NCI-H2196 treated with DMSO at 0.1 percent for 48 hours (cell line): ENCODE measurements around the gene AIP.
A peak's percentile ranks its signal among the peaks of the same experiment; 100 is the strongest.
"Not testable (repeated sequence)": the region's sequence is repeated elsewhere in the genome, so short reads cannot be mapped to it uniquely, and the experiment has no call there.

Source experiments
- DNase-seq: peaks from one replicate; lab custom pipeline; 2025; ENCODE audit not compliant: unreplicated experiment; lab: John Stamatoyannopoulos, UW

AIP gene

GRCh38 chr11:67505605-67506396 lies 23.0 kb downstream of the AIP start:
- DNase-seq: peak; percentile 90

- DNase-seq: no peak
Observed at GRCh38 chr11:67506426-67507051, 23.7 kb downstream of the AIP start.

- DNase-seq: peak; percentile 7
Observed at GRCh38 chr11:67507242-67507863, 24.5 kb downstream of the AIP start.

GRCh38 chr11:67507864-67508485 lies 25.1 kb downstream of the AIP start, which contains the start of gene CDK2AP2:
TSS of gene CDK2AP2 (minus strand) at chr11:67508162. CDS start at chr11:67508082, 80 bp downstream.
- peak; percentile 97 for DNase-seq

GRCh38 chr11:67508486-67509121 lies 25.8 kb downstream of the AIP start:
- peak; percentile 93 for DNase-seq

GRCh38 chr11:67510023-67510345 lies 27.2 kb downstream of the AIP start:
- no peak for DNase-seq

GRCh38 chr11:67511558-67511957 lies 28.7 kb downstream of the AIP start:
- DNase-seq: not testable (repeated sequence)

GRCh38 chr11:67514116-67514515 lies 31.3 kb downstream of the AIP start:
- DNase-seq: no peak

GRCh38 chr11:67516806-67517205 lies 34.0 kb downstream of the AIP start:
- no peak for DNase-seq

GRCh38 chr11:67517784-67518552 lies 35.1 kb downstream of the AIP start:
- no peak for DNase-seq

GRCh38 chr11:67519726-67520125 lies 36.9 kb downstream of the AIP start:
- DNase-seq: no peak

- no peak for DNase-seq
Observed at GRCh38 chr11:67520856-67521824, 38.3 kb downstream of the AIP start.

- no peak for DNase-seq
Observed at GRCh38 chr11:67521924-67522323, 39.1 kb downstream of the AIP start.

- DNase-seq: no peak
Observed at GRCh38 chr11:67522338-67522737, 39.5 kb downstream of the AIP start.

- DNase-seq: no peak
Observed at GRCh38 chr11:67522844-67523555, 40.2 kb downstream of the AIP start, which contains the start of gene CABP2. TSS of gene CABP2 (minus strand) at chr11:67523446. CDS start at chr11:67523326, 120 bp downstream.

GRCh38 chr11:67523556-67524479 lies 41.0 kb downstream of the AIP start:
- DNase-seq: no peak

GRCh38 chr11:67524480-67524808 lies 41.6 kb downstream of the AIP start:
- no peak for DNase-seq
